ENCODE results near the gene RPL31.
A peak's percentile ranks its signal among the peaks of the same experiment; 100 is the strongest.

RPL31 gene

GRCh38 chr2:101007415-101008345, 5.6 kb downstream of the RPL31 start:
- no peak overlapping the region for H3K4me3 ChIP-seq (replicated peaks; ENCODE audit: insufficient read depth, low read length)
- no peaks in the 10 kb centered on the region for H3K27me3 ChIP-seq (ENCODE audit: insufficient read depth, poor library complexity, severe bottlenecking)
- peak; percentile 74 for TF ChIP-seq POLR2AphosphoS5 (IDR thresholded peaks at IDR 0.05; ENCODE audit: low read depth)
- no peak for TF ChIP-seq REST (IDR thresholded peaks at IDR 0.05; ENCODE audit: insufficient replicate concordance, low read depth)
- no peak overlapping the region for H3K27ac ChIP-seq (replicated peaks)
- no peak for DNase-seq (ENCODE audit: low read depth in 1 of 2, low spot score in 1 of 2)

- TF ChIP-seq SPI1 (IDR thresholded peaks at IDR 0.05; ENCODE audit: borderline replicate concordance, low read depth) (no peak), REST (IDR thresholded peaks at IDR 0.05; ENCODE audit: insufficient replicate concordance, low read depth) (no peak), CTCF (IDR thresholded peaks at IDR 0.05; ENCODE audit: insufficient read depth, low read length) (no peak), GABPA (IDR thresholded peaks at IDR 0.05; ENCODE audit: low read depth) (no peak), POLR2AphosphoS5 (IDR thresholded peaks at IDR 0.05; ENCODE audit: low read depth) (peak; percentile 17; the same call in 1 of the 2 replicates)
- Histone ChIP-seq H3K4me3 (replicated peaks; ENCODE audit: insufficient read depth, low read length) (no peak overlapping the region), H3K27me3 (ENCODE audit: insufficient read depth, poor library complexity, severe bottlenecking) (no peaks in the 10 kb centered on the region), H3K27ac (replicated peaks) (no peak overlapping the region)
- DNase-seq (ENCODE audit: low read depth in 1 of 2, low spot score in 1 of 2): no peak
These were observed 9.1 kb downstream of the RPL31 start for GRCh38 chr2:101011152-101011551.

GRCh38 chr2:101012054-101012705, 10.1 kb downstream of the RPL31 start:
- no peak for TF ChIP-seq SPI1 (IDR thresholded peaks at IDR 0.05; ENCODE audit: borderline replicate concordance, low read depth)
- no peak for TF ChIP-seq REST (IDR thresholded peaks at IDR 0.05; ENCODE audit: insufficient replicate concordance, low read depth)
- no peak for TF ChIP-seq CTCF (IDR thresholded peaks at IDR 0.05; ENCODE audit: insufficient read depth, low read length)
- no peak for TF ChIP-seq GABPA (IDR thresholded peaks at IDR 0.05; ENCODE audit: low read depth)
- TF ChIP-seq POLR2AphosphoS5 (IDR thresholded peaks at IDR 0.05; ENCODE audit: low read depth): no peak
- no peaks in the 10 kb centered on the region for H3K27me3 ChIP-seq (ENCODE audit: insufficient read depth, poor library complexity, severe bottlenecking)
- no peak overlapping the region for H3K27ac ChIP-seq (replicated peaks)
- DNase-seq (ENCODE audit: low read depth in 1 of 2, low spot score in 1 of 2): no peak
- no peak overlapping the region for H3K4me3 ChIP-seq (replicated peaks; ENCODE audit: insufficient read depth, low read length)
